M059J (cell line): ENCODE measurements around the gene SIX3. TPM values are rescaled to one million over a fixed set of nuclear protein-coding genes. Genes with fewer than 3 reads are reported as not detected.

Source experiments
- DNase-seq: peaks from one replicate; pipeline ENCODE4 v3.0.0-alpha.2; 2012; ENCODE audit warnings: low read depth
- total RNA-seq: library from RNA; depleted of rRNA; stranded (reverse); fragments of >200 nt; shearing (Covaris generic); gene quantifications from 2 replicates; pipeline ENCODE4 v1.2.3, GENCODE V29; 2014

The SIX3 gene
- total RNA-seq, 1 experiment from 2014 or later = not detected

GRCh38 chr2:44957656-44958327 is 16.3 kb downstream of the SIX3 start:
- DNase-seq = no peak

DNA sequence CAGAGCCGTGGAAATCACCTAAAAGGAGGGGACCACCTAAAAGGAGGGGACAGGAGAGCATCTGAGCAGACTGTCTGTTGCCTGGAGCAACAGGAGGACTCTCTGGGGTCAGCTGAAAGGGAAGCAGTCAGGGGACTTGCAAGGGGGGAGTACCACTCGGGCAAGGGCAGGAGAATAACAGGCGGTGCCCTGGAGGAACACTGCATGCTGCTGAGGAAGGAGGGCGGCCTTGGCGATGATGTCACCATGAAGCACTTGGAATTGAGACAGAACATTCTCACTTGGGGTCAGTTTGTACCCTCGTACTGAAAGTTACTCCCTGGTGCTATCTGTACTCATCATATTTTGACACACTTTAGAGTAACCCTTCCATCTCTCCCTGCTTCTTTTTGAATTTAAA is 18.4 kb downstream of the SIX3 start:
- no peak for DNase-seq

DNA sequence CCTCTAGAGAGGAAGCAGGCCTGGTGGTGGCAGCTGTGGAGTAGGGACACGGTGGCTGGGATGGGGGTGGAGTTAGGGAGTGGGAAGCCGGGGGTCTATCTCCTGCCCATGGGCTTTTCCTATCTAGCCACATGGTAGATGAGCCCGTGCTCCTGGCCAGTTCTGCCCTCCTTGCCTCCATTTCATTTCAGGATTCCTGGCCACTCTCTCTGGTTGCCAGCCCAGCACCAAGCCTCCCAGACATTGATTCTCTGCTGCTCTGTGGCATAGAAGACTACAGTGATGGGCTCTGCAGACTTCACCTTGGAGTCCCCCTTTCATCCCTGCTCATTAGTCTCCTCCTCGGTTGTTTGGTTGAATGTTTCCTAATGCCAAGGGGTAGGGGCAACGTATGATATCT is 19.4 kb downstream of the SIX3 start:
- DNase-seq = no peak

- no peak for DNase-seq
Observed at GRCh38 chr2:44962176-44962695, 20.7 kb downstream of the SIX3 start.

DNA sequence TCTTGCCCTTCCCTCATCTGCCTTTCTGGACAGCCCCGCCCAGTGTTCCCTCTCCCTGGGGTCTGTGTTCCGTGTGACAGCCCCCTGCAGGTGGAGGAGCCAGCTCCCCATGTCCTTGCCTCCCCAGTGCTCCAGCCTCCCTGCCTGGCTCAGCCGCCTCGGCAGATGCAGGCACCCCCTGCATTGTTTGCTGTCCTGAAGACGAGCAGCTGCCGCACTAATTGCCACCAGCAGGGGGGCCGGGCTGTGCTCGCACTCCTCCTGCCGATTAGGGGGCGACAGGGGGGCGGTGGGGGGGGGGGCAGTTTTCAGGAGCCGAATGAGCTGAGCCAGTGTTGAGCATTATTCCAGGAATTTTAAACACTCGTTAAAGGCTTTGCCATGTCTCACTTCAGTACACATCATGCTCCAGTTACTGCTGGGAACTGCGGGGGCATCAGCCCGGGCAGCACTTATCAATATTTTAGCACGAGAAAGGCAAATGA is 23.3 kb downstream of the SIX3 start:
- no peak for DNase-seq

DNA sequence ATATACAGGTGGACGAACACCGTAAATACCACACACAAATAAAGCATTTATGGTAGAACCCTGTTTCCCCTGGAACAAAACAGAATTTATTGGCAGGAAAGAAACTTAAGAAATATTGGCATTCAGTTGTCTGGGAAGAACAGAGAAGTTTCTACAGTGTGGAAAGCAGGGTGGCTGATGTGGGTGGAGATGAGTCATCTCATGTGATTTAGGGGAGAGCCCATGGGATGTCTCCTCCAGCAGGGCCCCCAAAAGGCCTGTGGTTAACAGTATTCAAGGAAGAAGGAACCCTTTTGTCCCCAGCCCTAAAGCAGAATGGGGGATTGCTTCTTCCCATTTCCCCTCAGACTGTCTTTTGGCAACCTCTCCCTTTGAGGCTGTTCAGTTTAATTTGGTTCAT is 24.2 kb downstream of the SIX3 start:
- no peak for DNase-seq

- DNase-seq = no peak
Observed at GRCh38 chr2:44967056-44967455, 25.6 kb downstream of the SIX3 start.

DNA sequence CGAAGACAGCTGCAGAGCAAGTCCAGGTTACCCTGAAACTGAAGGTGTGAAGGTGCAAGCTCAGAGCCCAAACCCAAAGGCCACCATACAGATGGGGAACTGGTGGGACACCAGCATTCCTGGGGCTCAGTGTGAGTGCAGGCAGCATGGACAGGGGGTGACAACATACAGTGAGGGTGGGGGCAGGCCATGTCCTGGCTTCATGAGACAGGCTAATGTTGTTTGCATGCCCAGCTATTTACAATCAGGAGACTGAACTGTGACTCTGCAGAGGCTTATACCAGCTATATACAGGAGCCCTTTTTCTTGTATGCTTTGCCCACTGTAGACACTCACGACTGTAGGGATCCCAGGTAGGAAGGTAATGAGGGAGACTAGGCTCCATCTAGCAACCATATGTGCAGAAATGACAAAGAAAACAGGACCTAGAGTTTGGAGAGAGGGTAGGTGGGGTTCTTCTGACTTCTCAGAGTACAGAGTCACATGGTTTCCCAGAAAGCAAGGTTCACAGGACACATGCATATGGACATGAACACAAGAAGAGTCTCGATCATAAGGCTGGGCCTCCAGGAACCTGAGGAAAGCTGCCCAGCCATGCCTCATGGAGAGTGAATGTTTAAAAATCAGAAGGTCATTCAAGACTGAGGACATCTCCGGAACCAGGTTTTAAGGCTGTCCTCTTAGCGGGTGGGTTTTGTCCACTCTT is 26.4 kb downstream of the SIX3 start:
- no peak for DNase-seq

DNA sequence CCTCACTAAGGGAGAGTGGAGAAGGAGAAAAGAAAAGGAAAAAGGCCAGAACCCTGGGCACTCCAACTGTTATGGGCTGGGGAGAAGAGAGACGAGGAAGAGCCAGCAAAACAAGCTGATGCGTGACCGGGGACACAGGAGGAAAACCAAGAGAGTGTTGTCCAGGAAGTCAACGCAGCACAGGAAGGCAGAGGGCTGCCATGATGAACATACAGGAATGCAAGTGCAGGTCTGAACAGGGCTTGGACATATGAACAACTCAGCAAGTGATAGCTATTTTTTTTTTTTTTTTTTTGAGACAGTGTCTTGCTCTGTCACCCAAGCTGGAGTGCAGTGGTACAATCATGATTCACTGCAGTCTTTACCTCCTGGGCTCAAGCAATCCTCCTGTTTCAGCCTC is 28.4 kb downstream of the SIX3 start:
- no peak for DNase-seq

DNA sequence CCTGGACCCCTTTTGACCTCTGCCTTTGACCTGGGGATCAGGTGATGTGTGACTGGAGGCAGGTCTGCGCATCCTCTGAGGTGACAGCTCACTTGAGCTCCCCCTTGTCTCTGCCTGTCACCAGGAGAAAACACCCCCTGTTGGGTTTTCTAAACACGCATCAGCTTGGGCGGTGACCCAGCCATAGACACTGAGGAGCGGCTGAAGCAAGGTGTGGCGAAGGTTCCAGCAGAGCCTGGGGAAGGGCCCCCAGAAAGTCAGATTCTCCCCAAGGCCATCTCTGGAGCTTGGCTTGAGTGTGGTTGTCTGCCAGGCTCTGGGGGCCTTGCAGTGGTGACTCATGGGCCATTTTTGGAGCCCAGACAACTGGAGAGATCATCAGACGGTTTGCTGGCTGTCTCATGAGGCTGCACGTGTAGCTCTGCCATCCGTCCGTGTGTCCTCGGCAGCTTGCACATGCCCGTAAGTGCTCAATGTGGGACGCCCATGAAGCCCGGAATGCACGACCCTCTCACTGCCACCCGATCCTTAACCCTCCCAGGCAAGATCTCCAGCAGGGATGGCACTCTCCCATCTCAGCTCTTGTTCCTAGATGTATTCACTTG is 29.4 kb downstream of the SIX3 start:
- DNase-seq = no peak

DNA sequence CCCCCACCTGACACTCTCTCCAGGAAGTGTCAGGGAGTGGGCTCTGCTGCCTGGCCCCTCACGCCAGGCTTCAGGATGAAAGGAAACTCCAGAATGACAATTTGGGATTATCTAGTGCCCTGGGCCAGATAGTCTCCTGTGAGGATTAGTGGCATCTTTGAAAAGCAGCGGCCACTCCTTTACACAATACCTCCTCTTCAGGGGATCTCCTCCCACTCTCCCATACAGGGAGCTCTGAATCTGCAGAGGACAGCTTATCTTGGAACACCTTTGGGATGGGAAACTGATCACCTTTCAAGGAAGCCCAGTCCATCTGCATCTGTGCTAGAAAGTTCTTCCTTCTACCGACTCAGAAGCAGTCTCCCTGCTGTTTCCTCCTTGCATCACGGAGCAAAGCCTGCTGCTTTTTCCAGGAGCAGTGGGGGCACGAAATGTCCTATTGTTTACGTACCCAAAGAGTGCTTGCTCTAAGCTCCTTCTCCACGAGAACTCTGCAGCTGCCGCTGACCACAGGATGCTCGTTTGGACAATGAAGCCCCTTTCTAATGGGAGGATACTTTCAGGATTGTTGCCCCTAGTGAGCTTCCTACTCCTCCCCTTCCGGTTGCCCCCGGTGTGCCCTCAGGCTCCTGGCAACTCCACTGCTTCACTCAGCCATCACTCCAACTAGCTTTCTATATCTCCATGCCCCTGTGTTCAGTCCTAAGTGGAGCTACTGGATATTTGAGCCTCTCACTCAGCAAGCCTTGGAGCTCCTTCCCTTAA is 31.5 kb downstream of the SIX3 start:
- peak; percentile 19 for DNase-seq

DNA sequence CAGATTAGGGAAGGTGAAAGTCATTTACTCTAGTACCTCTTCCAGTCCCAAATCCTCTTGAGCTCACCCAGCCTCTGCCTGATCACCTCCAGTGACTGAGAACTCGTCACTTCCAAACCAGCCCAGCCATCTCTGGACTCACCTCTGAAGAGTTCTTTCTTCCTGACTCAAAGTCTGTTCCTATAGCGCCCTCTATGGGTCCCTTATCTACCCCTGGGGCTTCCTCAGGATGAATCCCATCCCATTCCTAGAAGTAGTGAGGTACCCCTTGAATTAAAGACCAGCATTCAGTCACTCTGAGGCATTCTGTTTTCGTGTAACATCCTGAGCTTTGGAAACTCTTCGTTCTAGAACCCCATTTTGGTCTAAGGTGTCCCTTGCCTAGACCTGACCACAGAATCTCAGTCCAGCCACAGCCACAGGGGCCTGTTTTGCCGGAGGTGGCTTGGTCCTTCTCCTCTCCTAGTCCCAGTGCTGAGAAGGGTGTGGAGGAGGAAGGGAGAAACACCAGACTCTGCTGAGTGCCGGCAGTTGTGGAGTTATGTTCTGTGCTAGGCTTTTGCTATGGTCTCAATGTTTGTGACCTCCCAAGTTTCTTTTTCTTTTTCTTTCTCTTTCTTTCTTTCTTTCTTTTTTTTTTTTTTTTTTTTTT is 32.7 kb downstream of the SIX3 start:
- peak; percentile 68 for DNase-seq

GRCh38 chr2:44975571-44976450 is 34.3 kb downstream of the SIX3 start:
- DNase-seq = no peak

DNA sequence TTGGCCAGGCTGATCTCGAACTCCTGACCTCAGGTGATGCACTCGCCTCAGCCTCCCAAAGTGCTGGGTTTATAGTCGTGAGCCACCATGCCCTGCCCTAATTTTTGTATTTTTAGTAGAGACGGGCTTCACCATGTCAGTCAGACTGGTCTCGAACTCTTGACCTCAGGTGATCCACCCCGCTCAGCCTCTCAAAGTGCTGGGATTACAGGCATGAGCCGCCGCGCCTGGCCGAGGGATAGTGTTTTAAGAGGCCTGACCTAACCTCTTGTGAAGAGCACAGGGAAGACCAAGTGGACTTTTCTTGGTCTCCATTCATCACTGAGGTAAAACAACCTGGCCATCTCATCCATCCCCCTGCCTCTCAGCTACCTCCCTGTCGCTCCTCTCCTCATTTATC is 38.1 kb downstream of the SIX3 start:
- DNase-seq = no peak

- DNase-seq = no peak
Observed at GRCh38 chr2:44980751-44981713, 39.5 kb downstream of the SIX3 start.

DNA sequence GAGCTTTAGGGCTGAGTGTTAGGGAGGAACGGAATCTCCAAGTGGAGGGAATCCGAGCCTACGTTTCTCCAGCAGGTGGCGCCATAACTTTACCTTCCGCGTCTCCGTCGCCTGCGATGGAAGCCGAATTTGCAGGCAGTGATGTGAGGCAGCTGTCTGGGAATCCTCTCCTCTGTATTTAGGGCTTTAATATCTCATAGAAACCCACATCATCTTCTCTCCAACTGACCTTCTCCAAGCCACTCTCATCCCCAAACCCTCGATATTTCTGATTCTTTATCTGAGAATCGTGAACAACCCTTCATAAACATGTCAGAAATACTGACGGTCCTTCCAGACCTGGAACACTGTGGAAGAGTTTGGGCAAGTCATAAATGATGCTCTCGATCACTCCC is 40.2 kb downstream of the SIX3 start:
- DNase-seq = peak; percentile 56

GRCh38 chr2:44983836-44984604 is 42.5 kb downstream of the SIX3 start:
- peak; percentile 18 for DNase-seq

GRCh38 chr2:44989176-44989575 is 47.7 kb downstream of the SIX3 start:
- no peak for DNase-seq

DNA sequence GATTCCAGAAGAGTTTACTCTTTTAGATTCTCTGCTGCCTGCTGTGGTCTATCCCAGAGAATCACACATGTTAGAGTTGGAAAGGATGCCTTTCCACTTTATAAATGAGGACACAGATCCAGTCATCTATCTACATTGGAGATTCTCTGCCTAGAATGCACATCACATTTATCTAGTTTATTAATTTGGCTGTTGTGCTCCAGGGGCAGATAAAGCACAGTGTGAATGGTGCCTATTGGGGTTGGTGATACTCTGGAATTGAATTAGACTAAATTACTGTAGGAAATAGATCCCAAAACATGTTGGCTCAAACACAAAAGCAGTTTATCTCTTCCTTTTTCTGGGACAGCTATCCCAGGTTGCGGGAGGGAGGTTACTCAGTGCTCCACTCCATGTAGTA is 52.9 kb downstream of the SIX3 start:
- no peak for DNase-seq
